Stimulated activated CD4-positive, alpha-beta T cell treated with anti-CD3 and anti-CD28 coated beads, Interleukin-1b, Interleukin-23, amount 100 ng/mL, for 4 hours (primary cell): ENCODE measurements around the gene DVL1.

Experiments used
- DNase-seq, 2 donors: peaks; one replicate each; pipeline ENCODE4 v3.0.0-alpha.2; 2020; ENCODE audit warnings: low read depth in 2 of 2

Gene DVL1

GRCh38 chr1:1356796-1357401, 7.7 kb upstream of the DVL1 start:
- no peak for DNase-seq

GRCh38 chr1:1356166-1356795, 7.1 kb upstream of the DVL1 start:
- DNase-seq: no peak

- no peak for DNase-seq
Observed at GRCh38 chr1:1355416-1355815, 6.2 kb upstream of the DVL1 start.

- DNase-seq: no peak
Observed at GRCh38 chr1:1354271-1355247, 5.3 kb upstream of the DVL1 start.

- no peak for DNase-seq
Observed at GRCh38 chr1:1353389-1354151, 4.4 kb upstream of the DVL1 start.

GRCh38 chr1:1352786-1353388, 3.7 kb upstream of the DVL1 start:
- DNase-seq: no peak

- no peak for DNase-seq
Observed at GRCh38 chr1:1351511-1352427, 2.6 kb upstream of the DVL1 start.

GRCh38 chr1:1348420-1349255, 580 bp downstream of the DVL1 start:
- no peak for DNase-seq

- no peak for DNase-seq
Observed at GRCh38 chr1:1347663-1348419, 1.4 kb downstream of the DVL1 start.

GRCh38 chr1:1347026-1347595, 2.1 kb downstream of the DVL1 start:
- no peak for DNase-seq

GRCh38 chr1:1346501-1346890, 2.7 kb downstream of the DVL1 start:
- DNase-seq: no peak

- DNase-seq: no peak
Observed at GRCh38 chr1:1345860-1346500, 3.2 kb downstream of the DVL1 start.

- DNase-seq: no peak
Observed at GRCh38 chr1:1345384-1345783, 3.8 kb downstream of the DVL1 start.

- DNase-seq: peak; percentile 33 to 43
Observed at GRCh38 chr1:1344655-1345361, 4.4 kb downstream of the DVL1 start.

- no peak for DNase-seq
Observed at GRCh38 chr1:1343811-1344421, 5.3 kb downstream of the DVL1 start.

GRCh38 chr1:1342584-1343115, 6.6 kb downstream of the DVL1 start:
- no peak for DNase-seq
